Mucosa of stomach (tissue), 1 donor: Measurements from ENCODE around the gene RPS6KA6.

ENCODE experiments used
- H3K27me3 ChIP-seq: one replicate; pipeline ENCODE4 v1.7.0; 2013; ENCODE audit warnings: mild to moderate bottlenecking, low read length; ENCODE audit not compliant: control insufficient read depth, insufficient read depth
- H3K36me3 ChIP-seq: one replicate; pipeline ENCODE4 v1.7.0; 2013; ENCODE audit warnings: low read length; ENCODE audit not compliant: control insufficient read depth, insufficient read depth
- H3K4me1 ChIP-seq: one replicate; pipeline ENCODE4 v1.7.0; 2013; ENCODE audit warnings: mild to moderate bottlenecking, low read length; ENCODE audit not compliant: control insufficient read depth, insufficient read depth
- H3K4me3 ChIP-seq: one replicate; pipeline ENCODE4 v1.7.0; 2013; ENCODE audit warnings: low read length
- H3K9ac ChIP-seq: one replicate; pipeline ENCODE4 v1.7.0; 2013; ENCODE audit warnings: mild to moderate bottlenecking, low read length, moderate library complexity
- H3K9me3 ChIP-seq: one replicate; pipeline ENCODE4 v1.7.0; 2013; ENCODE audit warnings: mild to moderate bottlenecking, low read length, moderate library complexity; ENCODE audit not compliant: control insufficient read depth
- donor health status: Pancreatic carcinoma.

RPS6KA6 gene

GRCh38 chrX:84189125-84189524 lies 1.1 kb upstream of the RPS6KA6 start:
- peaks cover 4% of the 10 kb centered on the region for H3K4me1 ChIP-seq
- H3K9me3 ChIP-seq: no peaks in the 10 kb centered on the region
- H3K4me3 ChIP-seq: no peak overlapping the region
- H3K27me3 ChIP-seq: no peaks in the 10 kb centered on the region
- no peaks in the 10 kb centered on the region for H3K36me3 ChIP-seq
- H3K9ac ChIP-seq: no peak overlapping the region

- Histone ChIP-seq H3K4me1 (peaks cover 4% of the 10 kb centered on the region), H3K4me3 (no peak overlapping the region), H3K9ac (peak overlapping the region; percentile 65), H3K9me3 (no peaks in the 10 kb centered on the region), H3K36me3 (no peaks in the 10 kb centered on the region), H3K27me3 (no peaks in the 10 kb centered on the region)
Observed at GRCh38 chrX:84188320-84188834, 378 bp upstream of the RPS6KA6 start.

GRCh38 chrX:84186603-84187532 lies 1.1 kb downstream of the RPS6KA6 start:
- peak overlapping the region; percentile 65 for H3K9ac ChIP-seq
- peaks cover 4% of the 10 kb centered on the region for H3K4me1 ChIP-seq
- H3K9me3 ChIP-seq: no peaks in the 10 kb centered on the region
- peak overlapping the region; percentile 50 for H3K4me3 ChIP-seq
- no peaks in the 10 kb centered on the region for H3K27me3 ChIP-seq
- no peaks in the 10 kb centered on the region for H3K36me3 ChIP-seq

GRCh38 chrX:84182516-84182915 lies 5.5 kb downstream of the RPS6KA6 start:
- no peaks in the 10 kb centered on the region for H3K27me3 ChIP-seq
- no peak overlapping the region for H3K9ac ChIP-seq
- H3K4me1 ChIP-seq: peaks cover 4% of the 10 kb centered on the region
- no peaks in the 10 kb centered on the region for H3K9me3 ChIP-seq
- no peak overlapping the region for H3K4me3 ChIP-seq
- no peaks in the 10 kb centered on the region for H3K36me3 ChIP-seq

GRCh38 chrX:84175958-84176357 lies 12.0 kb downstream of the RPS6KA6 start:
- no peaks in the 10 kb centered on the region for H3K27me3 ChIP-seq
- no peaks in the 10 kb centered on the region for H3K4me1 ChIP-seq

GRCh38 chrX:84175274-84175673 lies 12.7 kb downstream of the RPS6KA6 start:
- no peaks in the 10 kb centered on the region for H3K27me3 ChIP-seq
- no peak overlapping the region for H3K9ac ChIP-seq
- H3K9me3 ChIP-seq: no peaks in the 10 kb centered on the region
- H3K4me1 ChIP-seq: no peaks in the 10 kb centered on the region
- no peak overlapping the region for H3K4me3 ChIP-seq
- no peaks in the 10 kb centered on the region for H3K36me3 ChIP-seq

More at GRCh38 chrX:84175958-84176357, 12.0 kb downstream of the RPS6KA6 start:
- Histone ChIP-seq H3K9me3 (no peaks in the 10 kb centered on the region), H3K4me3 (no peak overlapping the region), H3K36me3 (no peaks in the 10 kb centered on the region), H3K9ac (no peak overlapping the region)

- Histone ChIP-seq H3K4me3 (no peak overlapping the region), H3K36me3 (no peaks in the 10 kb centered on the region), H3K9me3 (no peaks in the 10 kb centered on the region)
Observed at GRCh38 chrX:84174348-84174747, 13.7 kb downstream of the RPS6KA6 start.

GRCh38 chrX:84170931-84171330 lies 17.1 kb downstream of the RPS6KA6 start:
- Histone ChIP-seq H3K9ac (no peak overlapping the region), H3K4me3 (no peak overlapping the region), H3K4me1 (no peaks in the 10 kb centered on the region), H3K9me3 (no peaks in the 10 kb centered on the region), H3K27me3 (no peaks in the 10 kb centered on the region), H3K36me3 (no peaks in the 10 kb centered on the region)

More at GRCh38 chrX:84174348-84174747, 13.7 kb downstream of the RPS6KA6 start:
- Histone ChIP-seq H3K4me1 (no peaks in the 10 kb centered on the region), H3K9ac (no peak overlapping the region), H3K27me3 (no peaks in the 10 kb centered on the region)

- Histone ChIP-seq H3K36me3 (no peaks in the 10 kb centered on the region), H3K4me1 (no peaks in the 10 kb centered on the region), H3K27me3 (no peaks in the 10 kb centered on the region), H3K9me3 (no peaks in the 10 kb centered on the region), H3K4me3 (no peak overlapping the region), H3K9ac (no peak overlapping the region)
Observed at GRCh38 chrX:84168574-84168973, 19.4 kb downstream of the RPS6KA6 start.

- no peaks in the 10 kb centered on the region for H3K27me3 ChIP-seq
Observed at GRCh38 chrX:84168095-84168494, 19.9 kb downstream of the RPS6KA6 start.

GRCh38 chrX:84165711-84166110 lies 22.3 kb downstream of the RPS6KA6 start:
- Histone ChIP-seq H3K4me3 (no peak overlapping the region), H3K4me1 (no peaks in the 10 kb centered on the region), H3K27me3 (no peaks in the 10 kb centered on the region), H3K36me3 (no peaks in the 10 kb centered on the region), H3K9me3 (no peaks in the 10 kb centered on the region), H3K9ac (no peak overlapping the region)

More at GRCh38 chrX:84168095-84168494, 19.9 kb downstream of the RPS6KA6 start:
- H3K9ac ChIP-seq: no peak overlapping the region
- H3K9me3 ChIP-seq: no peaks in the 10 kb centered on the region
- no peaks in the 10 kb centered on the region for H3K4me1 ChIP-seq
- H3K4me3 ChIP-seq: no peak overlapping the region
- H3K36me3 ChIP-seq: no peaks in the 10 kb centered on the region

- H3K27me3 ChIP-seq: no peaks in the 10 kb centered on the region
- no peak overlapping the region for H3K9ac ChIP-seq
- no peaks in the 10 kb centered on the region for H3K4me1 ChIP-seq
- no peaks in the 10 kb centered on the region for H3K9me3 ChIP-seq
- no peaks in the 10 kb centered on the region for H3K36me3 ChIP-seq
- H3K4me3 ChIP-seq: no peak overlapping the region
Observed at GRCh38 chrX:84162401-84162800, 25.6 kb downstream of the RPS6KA6 start.
